ENCODE results near the gene PLCZ1.
"Not testable (repeated sequence)": the region's sequence is repeated elsewhere in the genome, so short reads cannot be mapped to it uniquely, and the experiment has no call there.

The PLCZ1 gene

DNA sequence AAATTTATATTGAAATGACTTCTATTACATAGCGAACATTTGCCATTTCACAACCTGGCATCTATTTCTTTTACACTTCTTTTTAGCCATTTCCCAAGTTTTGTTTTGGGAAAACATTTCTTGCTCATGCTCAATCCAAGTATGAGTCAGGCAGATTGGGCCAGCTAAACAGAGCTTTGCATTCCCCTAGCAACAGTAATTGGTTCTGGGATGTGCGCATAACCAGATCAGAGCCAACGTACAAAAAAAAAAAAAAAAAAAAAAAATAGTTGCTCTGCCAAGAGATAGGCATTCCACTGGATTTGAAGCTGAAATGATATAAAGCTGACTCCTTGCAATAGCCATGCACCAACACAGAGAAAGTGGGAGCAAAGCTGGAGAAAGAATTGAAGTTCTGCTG lies 37.5 kb downstream of the PLCZ1 start:
- Histone ChIP-seq H3K4me2 (ENCODE audit: low read length) (no peak overlapping the region), H3K9ac (ENCODE audit: low read depth, low read length) (no peak overlapping the region), H3K4me1 (ENCODE audit: control insufficient read depth, insufficient read depth, low read length) (peaks cover 12% of the 10 kb centered on the region), H3K9me3 (replicated peaks; ENCODE audit: low read length) (no peaks in the 10 kb centered on the region), H3K36me3 (ENCODE audit: insufficient read depth, low read length) (no peaks in the 10 kb centered on the region), H3K4me3 (ENCODE audit: low read length) (no peak overlapping the region), H3K27me3 (ENCODE audit: control insufficient read depth, insufficient read depth, low read length) (no peaks in the 10 kb centered on the region)

DNA sequence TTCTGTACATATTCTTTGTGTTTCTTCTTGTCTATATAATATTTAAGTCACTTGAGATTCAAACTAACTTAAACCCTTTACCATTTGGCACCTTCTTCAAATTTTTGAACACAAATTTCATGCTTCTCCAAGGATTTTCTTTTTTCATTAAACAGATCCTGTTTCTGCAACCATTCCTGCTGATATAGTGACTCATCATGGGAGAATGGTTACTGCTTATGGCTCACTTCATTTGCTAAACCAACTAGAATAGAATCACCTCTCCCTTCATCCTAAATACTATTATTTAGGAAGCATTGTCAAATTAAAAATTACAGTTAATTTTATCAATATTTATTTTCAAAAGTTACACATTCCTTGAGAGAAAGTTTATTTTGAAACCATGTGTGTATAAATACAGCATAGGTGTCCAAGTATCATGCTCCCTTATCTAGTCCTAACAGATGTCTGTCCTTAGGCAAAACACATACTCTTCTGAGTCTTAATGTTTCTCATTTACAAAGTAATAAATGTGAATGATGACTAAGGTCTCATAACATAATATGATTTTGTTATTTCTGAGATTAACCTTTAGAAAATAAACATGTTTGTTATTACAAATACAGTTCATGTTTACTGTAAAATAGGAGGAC lies 40.7 kb downstream of the PLCZ1 start:
- no peaks in the 10 kb centered on the region for H3K36me3 ChIP-seq (ENCODE audit: insufficient read depth, low read length)
- no peak overlapping the region for H3K9ac ChIP-seq (ENCODE audit: low read depth, low read length)
- no peaks in the 10 kb centered on the region for H3K27me3 ChIP-seq (ENCODE audit: control insufficient read depth, insufficient read depth, low read length)
- no peaks in the 10 kb centered on the region for H3K9me3 ChIP-seq (replicated peaks; ENCODE audit: low read length)
- H3K4me1 ChIP-seq (ENCODE audit: control insufficient read depth, insufficient read depth, low read length) = peaks cover 12% of the 10 kb centered on the region
- H3K4me3 ChIP-seq (ENCODE audit: low read length) = no peak overlapping the region
- H3K4me2 ChIP-seq (ENCODE audit: low read length) = no peak overlapping the region

DNA sequence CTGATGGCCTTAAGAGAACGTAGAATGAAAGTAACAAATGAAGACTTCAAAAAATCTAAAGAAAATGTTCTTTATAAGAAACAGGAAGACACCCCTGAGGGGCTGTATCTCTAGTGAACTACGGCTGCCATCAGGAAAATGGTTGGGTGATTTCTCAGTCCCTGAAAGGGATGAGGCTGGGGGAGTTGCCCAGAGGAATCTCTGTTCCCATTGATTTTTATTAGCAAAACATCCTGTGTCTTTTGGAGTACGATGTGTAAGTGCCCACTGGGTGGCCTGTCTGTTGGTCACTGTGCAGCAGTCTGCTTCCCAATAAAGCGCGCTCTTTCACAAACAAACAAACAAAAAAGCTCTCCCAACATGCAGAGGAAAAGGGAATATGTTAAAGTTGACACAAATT lies 43.8 kb downstream of the PLCZ1 start:
- H3K4me1 ChIP-seq (ENCODE audit: control insufficient read depth, insufficient read depth, low read length) = peaks cover 23% of the 10 kb centered on the region
- H3K4me2 ChIP-seq (ENCODE audit: low read length); H3K4me3 ChIP-seq (ENCODE audit: low read length); H3K9me3 ChIP-seq (replicated peaks; ENCODE audit: low read length); H3K27me3 ChIP-seq (ENCODE audit: control insufficient read depth, insufficient read depth, low read length); H3K36me3 ChIP-seq (ENCODE audit: insufficient read depth, low read length); H3K9ac ChIP-seq (ENCODE audit: low read depth, low read length): not testable (repeated sequence)

DNA sequence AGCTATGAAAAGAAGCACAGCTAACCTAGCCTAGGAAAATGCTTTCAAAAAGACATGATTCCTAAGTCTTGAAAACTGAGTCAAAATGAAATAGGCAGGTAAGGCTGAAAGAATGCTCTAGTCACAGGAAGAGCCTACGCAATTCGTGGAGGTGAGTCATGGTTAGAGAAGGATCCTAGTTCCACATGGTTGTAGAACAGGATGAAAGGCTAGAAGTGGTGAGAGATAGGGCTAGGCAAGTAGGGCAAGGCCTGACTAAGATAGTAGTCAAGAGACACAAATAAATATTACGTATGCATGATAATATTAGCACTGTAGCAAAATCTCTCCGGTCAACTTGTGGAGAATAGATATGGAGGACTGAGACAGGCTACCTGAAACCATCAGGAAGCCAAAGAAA lies 47.2 kb downstream of the PLCZ1 start:
- H3K36me3 ChIP-seq (ENCODE audit: insufficient read depth, low read length) = no peaks in the 10 kb centered on the region
- H3K4me3 ChIP-seq (ENCODE audit: low read length) = no peak overlapping the region
- no peaks in the 10 kb centered on the region for H3K9me3 ChIP-seq (replicated peaks; ENCODE audit: low read length)
- H3K4me2 ChIP-seq (ENCODE audit: low read length) = peak overlapping the region; percentile 11
- H3K27me3 ChIP-seq (ENCODE audit: control insufficient read depth, insufficient read depth, low read length) = no peaks in the 10 kb centered on the region
- H3K9ac ChIP-seq (ENCODE audit: low read depth, low read length) = no peak overlapping the region
- peaks cover 10% of the 10 kb centered on the region for H3K4me1 ChIP-seq (ENCODE audit: control insufficient read depth, insufficient read depth, low read length)

DNA sequence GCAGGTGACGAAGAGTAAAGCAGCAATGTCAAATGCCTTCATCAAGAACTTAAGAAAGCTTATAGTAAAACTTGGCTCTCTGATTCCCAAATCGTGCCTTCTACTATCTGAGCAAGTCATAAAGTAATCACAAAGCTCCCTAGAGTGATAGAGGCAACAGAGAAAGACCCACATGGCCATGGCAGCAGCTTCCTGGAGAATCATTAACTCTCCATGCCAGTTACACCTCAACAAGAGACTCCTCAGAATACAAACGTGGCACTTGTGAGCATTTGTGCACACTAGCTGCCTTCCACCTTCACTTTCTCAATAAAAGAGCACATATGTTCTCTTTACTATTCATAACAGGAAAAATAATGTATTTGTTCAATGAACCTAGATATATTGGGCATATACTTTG lies 48.0 kb downstream of the PLCZ1 start:
- Histone ChIP-seq H3K4me2 (ENCODE audit: low read length) (no peak overlapping the region), H3K9me3 (replicated peaks; ENCODE audit: low read length) (no peaks in the 10 kb centered on the region), H3K4me3 (ENCODE audit: low read length) (no peak overlapping the region), H3K9ac (ENCODE audit: low read depth, low read length) (no peak overlapping the region), H3K36me3 (ENCODE audit: insufficient read depth, low read length) (no peaks in the 10 kb centered on the region), H3K27me3 (ENCODE audit: control insufficient read depth, insufficient read depth, low read length) (no peaks in the 10 kb centered on the region), H3K4me1 (ENCODE audit: control insufficient read depth, insufficient read depth, low read length) (peaks cover 10% of the 10 kb centered on the region)

DNA sequence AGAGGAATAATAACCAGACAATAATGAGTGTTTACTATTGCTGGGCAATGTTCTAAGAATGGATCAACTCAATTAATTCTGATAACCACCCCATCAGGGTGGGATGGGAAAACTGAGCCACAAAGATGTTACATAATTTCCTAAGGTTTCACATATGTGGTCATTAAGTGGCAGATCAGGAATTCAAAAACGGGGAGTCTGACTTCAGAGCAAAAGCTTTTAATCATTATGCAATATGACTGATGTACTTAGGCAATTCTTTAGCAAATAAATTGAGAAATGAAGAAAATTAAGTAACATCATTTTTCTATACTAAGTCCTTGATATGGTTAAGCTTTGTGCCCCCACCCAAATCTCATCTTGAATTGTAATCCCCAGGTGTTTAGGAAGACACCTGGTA lies 53.4 kb downstream of the PLCZ1 start:
- H3K9me3 ChIP-seq (replicated peaks; ENCODE audit: low read length) = no peaks in the 10 kb centered on the region
- peaks cover 7% of the 10 kb centered on the region for H3K4me1 ChIP-seq (ENCODE audit: control insufficient read depth, insufficient read depth, low read length)
- H3K27me3 ChIP-seq (ENCODE audit: control insufficient read depth, insufficient read depth, low read length) = no peaks in the 10 kb centered on the region
- no peak overlapping the region for H3K4me3 ChIP-seq (ENCODE audit: low read length)
- no peaks in the 10 kb centered on the region for H3K36me3 ChIP-seq (ENCODE audit: insufficient read depth, low read length)
- no peak overlapping the region for H3K4me2 ChIP-seq (ENCODE audit: low read length)
- no peak overlapping the region for H3K9ac ChIP-seq (ENCODE audit: low read depth, low read length)

DNA sequence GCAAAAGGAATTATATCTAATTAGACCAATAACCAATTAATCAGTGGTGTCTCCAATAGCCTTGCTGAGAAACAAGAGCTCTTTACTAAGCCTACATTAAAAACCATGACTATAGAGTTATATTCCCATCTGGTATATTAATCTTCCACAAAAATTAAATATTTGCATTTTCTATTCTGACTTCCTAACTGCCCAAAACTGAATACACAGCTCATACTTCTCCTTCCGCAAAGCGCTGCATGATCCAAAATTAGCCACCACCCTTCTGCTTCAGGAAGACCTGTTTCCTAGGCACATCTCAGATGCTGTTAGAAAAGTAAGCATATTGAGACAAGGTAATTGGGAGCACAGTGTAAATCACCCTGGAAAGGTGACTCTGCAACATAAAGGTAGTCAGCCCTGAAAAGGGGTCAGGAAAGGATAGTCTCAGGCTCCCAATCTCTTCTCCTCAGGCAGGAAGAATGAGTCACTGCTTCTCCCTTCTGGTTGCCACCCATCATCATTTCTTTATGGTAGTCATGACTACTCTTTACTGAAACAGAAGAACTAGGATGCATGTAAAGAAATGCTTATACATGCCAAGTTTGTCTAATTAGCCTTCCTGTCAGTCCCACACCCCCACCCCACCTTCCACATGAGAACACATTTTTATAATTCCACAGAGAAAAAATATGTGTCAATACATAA lies 54.3 kb downstream of the PLCZ1 start:
- no peaks in the 10 kb centered on the region for H3K36me3 ChIP-seq (ENCODE audit: insufficient read depth, low read length)
- peaks cover 7% of the 10 kb centered on the region for H3K4me1 ChIP-seq (ENCODE audit: control insufficient read depth, insufficient read depth, low read length)
- no peak overlapping the region for H3K4me2 ChIP-seq (ENCODE audit: low read length)

GRCh38 chr12:18681818-18682217 lies 56.0 kb downstream of the PLCZ1 start:
- H3K4me1 ChIP-seq (ENCODE audit: control insufficient read depth, insufficient read depth, low read length) = peaks cover 7% of the 10 kb centered on the region
- H3K4me2 ChIP-seq (ENCODE audit: low read length) = no peak overlapping the region
- H3K36me3 ChIP-seq (ENCODE audit: insufficient read depth, low read length) = no peaks in the 10 kb centered on the region
- H3K27me3 ChIP-seq (ENCODE audit: control insufficient read depth, insufficient read depth, low read length) = no peaks in the 10 kb centered on the region
- no peak overlapping the region for H3K4me3 ChIP-seq (ENCODE audit: low read length)
- H3K9ac ChIP-seq (ENCODE audit: low read depth, low read length) = no peak overlapping the region
- H3K9me3 ChIP-seq (replicated peaks; ENCODE audit: low read length) = no peaks in the 10 kb centered on the region

More for the DNA sequence above, 54.3 kb downstream of the PLCZ1 start:
- no peaks in the 10 kb centered on the region for H3K9me3 ChIP-seq (replicated peaks; ENCODE audit: low read length)
- H3K27me3 ChIP-seq (ENCODE audit: control insufficient read depth, insufficient read depth, low read length) = no peaks in the 10 kb centered on the region
- no peak overlapping the region for H3K4me3 ChIP-seq (ENCODE audit: low read length)
- no peak overlapping the region for H3K9ac ChIP-seq (ENCODE audit: low read depth, low read length)

- Histone ChIP-seq H3K27me3 (ENCODE audit: control insufficient read depth, insufficient read depth, low read length) (no peaks in the 10 kb centered on the region), H3K36me3 (ENCODE audit: insufficient read depth, low read length) (no peaks in the 10 kb centered on the region), H3K9me3 (replicated peaks; ENCODE audit: low read length) (no peaks in the 10 kb centered on the region), H3K4me3 (ENCODE audit: low read length) (no peak overlapping the region), H3K9ac (ENCODE audit: low read depth, low read length) (no peak overlapping the region), H3K4me2 (ENCODE audit: low read length) (no peak overlapping the region), H3K4me1 (ENCODE audit: control insufficient read depth, insufficient read depth, low read length) (no peaks in the 10 kb centered on the region)
Observed at GRCh38 chr12:18676996-18677588, 60.7 kb downstream of the PLCZ1 start.

GRCh38 chr12:18676141-18676540 lies 61.7 kb downstream of the PLCZ1 start:
- H3K4me1 ChIP-seq (ENCODE audit: control insufficient read depth, insufficient read depth, low read length) = no peaks in the 10 kb centered on the region
- H3K36me3 ChIP-seq (ENCODE audit: insufficient read depth, low read length) = no peaks in the 10 kb centered on the region
- H3K4me2 ChIP-seq (ENCODE audit: low read length) = no peak overlapping the region
- H3K4me3 ChIP-seq (ENCODE audit: low read length) = no peak overlapping the region
- no peaks in the 10 kb centered on the region for H3K27me3 ChIP-seq (ENCODE audit: control insufficient read depth, insufficient read depth, low read length)
- H3K9ac ChIP-seq (ENCODE audit: low read depth, low read length) = no peak overlapping the region
- H3K9me3 ChIP-seq (replicated peaks; ENCODE audit: low read length) = no peaks in the 10 kb centered on the region

- Histone ChIP-seq H3K27me3 (ENCODE audit: control insufficient read depth, insufficient read depth, low read length) (no peaks in the 10 kb centered on the region), H3K36me3 (ENCODE audit: insufficient read depth, low read length) (no peaks in the 10 kb centered on the region), H3K9me3 (replicated peaks; ENCODE audit: low read length) (no peaks in the 10 kb centered on the region), H3K9ac (ENCODE audit: low read depth, low read length) (no peak overlapping the region), H3K4me2 (ENCODE audit: low read length) (no peak overlapping the region), H3K4me1 (ENCODE audit: control insufficient read depth, insufficient read depth, low read length) (no peaks in the 10 kb centered on the region), H3K4me3 (ENCODE audit: low read length) (no peak overlapping the region)
Observed at GRCh38 chr12:18658829-18659228, 79.0 kb downstream of the PLCZ1 start.

- H3K36me3 ChIP-seq (ENCODE audit: insufficient read depth, low read length) = no peaks in the 10 kb centered on the region
- no peaks in the 10 kb centered on the region for H3K9me3 ChIP-seq (replicated peaks; ENCODE audit: low read length)
- H3K9ac ChIP-seq (ENCODE audit: low read depth, low read length) = no peak overlapping the region
- H3K27me3 ChIP-seq (ENCODE audit: control insufficient read depth, insufficient read depth, low read length) = no peaks in the 10 kb centered on the region
- no peak overlapping the region for H3K4me3 ChIP-seq (ENCODE audit: low read length)
- H3K4me2 ChIP-seq (ENCODE audit: low read length) = no peak overlapping the region
- no peaks in the 10 kb centered on the region for H3K4me1 ChIP-seq (ENCODE audit: control insufficient read depth, insufficient read depth, low read length)
Observed at GRCh38 chr12:18658179-18658578, 79.6 kb downstream of the PLCZ1 start.
